Measurements from ENCODE around the gene DSCAML1. TPM values are rescaled to one million over a fixed set of nuclear protein-coding genes. Genes with fewer than 3 reads are reported as not detected.

The DSCAML1 gene
- total and polyA plus RNA-seq, 9 of the 15 experiments (the other 6 are each of a cell fraction or from before 2014, with no cell fraction given): not detected

DNA sequence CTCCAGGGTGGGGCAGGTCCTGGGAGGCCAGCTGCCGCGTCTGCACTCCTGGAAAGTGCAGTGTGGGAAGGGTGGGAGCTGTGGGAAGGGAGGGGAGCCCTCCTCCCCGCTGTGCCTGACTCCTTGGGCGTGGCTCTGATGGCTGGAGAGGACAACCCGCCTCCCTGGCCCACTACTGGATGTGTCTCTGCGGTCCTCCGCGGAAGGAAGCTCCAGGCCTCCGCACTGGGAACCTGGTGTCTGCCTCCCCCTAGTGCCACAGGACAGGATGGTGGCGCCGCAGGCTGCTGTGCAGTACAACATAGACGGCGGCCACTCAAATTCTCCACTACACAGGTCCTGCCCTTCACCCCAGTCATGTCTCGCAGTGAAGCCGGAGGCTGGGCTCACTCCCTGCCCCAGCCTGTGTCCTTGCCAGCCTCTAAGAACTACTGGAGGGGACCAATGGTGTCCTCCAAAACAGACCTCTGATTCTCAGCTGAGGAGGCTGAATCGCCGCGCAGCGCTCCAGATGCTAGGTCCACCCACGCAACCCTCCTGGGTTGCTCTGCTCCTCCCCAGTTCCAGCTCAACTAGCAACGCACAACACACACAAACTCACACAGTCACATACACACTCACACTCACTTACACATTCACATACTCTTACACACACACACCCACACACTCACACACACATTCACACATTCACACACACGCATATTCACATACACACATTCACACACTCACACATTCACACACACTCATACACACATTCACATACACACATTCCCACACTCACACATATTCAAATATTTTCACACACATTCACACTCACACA lies 12.4 kb upstream of the DSCAML1 start (continued):
- TF ChIP-seq ZNF217 (CRISPR knock-in tag; IDR thresholded peaks at IDR 0.05): no peak
- TF ChIP-seq, protein P1, sequence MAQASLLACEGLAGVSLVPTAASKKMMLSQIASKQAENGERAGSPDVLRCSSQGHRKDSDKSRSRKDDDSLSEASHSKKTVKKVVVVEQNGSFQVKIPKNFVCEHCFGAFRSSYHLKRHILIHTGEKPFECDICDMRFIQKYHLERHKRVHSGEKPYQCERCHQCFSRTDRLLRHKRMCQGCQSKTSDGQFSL (CRISPR knock-in tag; IDR thresholded peaks at IDR 0.05): no peak
- TF ChIP-seq, protein P1 (tag; IDR thresholded peaks at IDR 0.05): no peak
- TF ChIP-seq NCOA4 (IDR thresholded peaks at IDR 0.05; ENCODE audit: partially characterized antibody): peak; percentile 62
- no peak for TF ChIP-seq CEBPG (CRISPR knock-in tag; IDR thresholded peaks at IDR 0.05)
- TF ChIP-seq CEBPG (tag; conservative IDR thresholded peaks at IDR 0.05 in 1 of 2, IDR thresholded peaks at IDR 0.05 in 1 of 2): no peak
- TF ChIP-seq, protein P2, sequence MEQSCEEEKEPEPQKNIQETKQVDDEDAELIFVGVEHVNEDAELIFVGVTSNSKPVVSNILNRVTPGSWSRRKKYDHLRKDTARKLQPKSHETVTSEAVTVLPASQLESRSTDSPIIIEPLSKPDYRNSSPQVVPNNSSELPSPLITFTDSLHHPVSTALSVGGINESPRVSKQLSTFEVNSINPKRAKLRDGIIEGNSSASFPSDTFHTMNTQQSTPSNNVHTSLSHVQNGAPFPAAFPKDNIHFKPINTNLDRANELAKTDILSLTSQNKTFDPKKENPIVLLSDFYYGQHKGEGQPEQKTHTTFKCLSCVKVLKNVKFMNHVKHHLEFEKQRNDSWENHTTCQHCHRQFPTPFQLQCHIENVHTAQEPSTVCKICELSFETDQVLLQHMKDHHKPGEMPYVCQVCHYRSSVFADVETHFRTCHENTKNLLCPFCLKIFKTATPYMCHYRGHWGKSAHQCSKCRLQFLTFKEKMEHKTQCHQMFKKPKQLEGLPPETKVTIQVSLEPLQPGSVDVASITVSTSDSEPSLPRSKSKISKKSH (CRISPR knock-in tag; IDR thresholded peaks at IDR 0.05): no peak
- no peak for TF ChIP-seq ZNF239 (CRISPR knock-in tag; IDR thresholded peaks at IDR 0.05)
- TF ChIP-seq HDAC3 (IDR thresholded peaks at IDR 0.05; ENCODE audit: borderline replicate concordance, partially characterized antibody): no peak
- peak; percentile 50; the same call in 1 of the 2 replicates for TF ChIP-seq SP1 (CRISPR knock-in tag; IDR thresholded peaks at IDR 0.05)
- TF ChIP-seq CEBPZ (IDR thresholded peaks at IDR 0.05; ENCODE audit: borderline replicate concordance, low read depth, low read length): no peak
- TF ChIP-seq CTBP1 (IDR thresholded peaks at IDR 0.05; ENCODE audit: borderline replicate concordance): peak; percentile 86; the same call in 1 of the 2 replicates
- no peak; the same call in 1 of the 2 replicates for TF ChIP-seq TAL1 (IDR thresholded peaks at IDR 0.05)
- no peak for TF ChIP-seq ZNF398 (CRISPR knock-in tag; IDR thresholded peaks at IDR 0.05)
- no peak for TF ChIP-seq ZKSCAN3 (CRISPR knock-in tag; IDR thresholded peaks at IDR 0.05)
- TF ChIP-seq NCOA1 (IDR thresholded peaks at IDR 0.05; ENCODE audit: low read depth): no peak
- no peak; the same call in 1 of the 2 replicates for TF ChIP-seq NFATC3 (IDR thresholded peaks at IDR 0.05)
- no peak for TF ChIP-seq FOXK1 (CRISPR knock-in tag; IDR thresholded peaks at IDR 0.05; ENCODE audit: borderline replicate concordance)
- TF ChIP-seq HMBOX1 (IDR thresholded peaks at IDR 0.05): no peak

Data from K562 (cell line).